HCT116 (cell line): ENCODE data around the gene GPR150.

Experiments used
- EZH2phosphoT487 ChIP-seq: fragments of 200-600 bp; IDR thresholded peaks from 2 replicates; pipeline ENCODE4 v1.6.1; 2018; ENCODE audit warnings: antibody characterized with exemption, borderline replicate concordance
- JUND ChIP-seq: IDR thresholded peaks from 2 replicates; pipeline ENCODE4 v1.6.1; 2012
- POLR2A ChIP-seq: IDR thresholded peaks from 2 replicates; pipeline ENCODE4 v1.7.0; 2011; ENCODE audit warnings: borderline replicate concordance; ENCODE audit not compliant: insufficient read depth, insufficient read length; ENCODE audit errors: extremely low read depth
- POLR2AphosphoS5 ChIP-seq: IDR thresholded peaks from 2 replicates; pipeline ENCODE4 v1.6.1; 2011; ENCODE audit warnings: mild to moderate bottlenecking, low read depth, low read length, moderate library complexity
- RAD21 ChIP-seq: IDR thresholded peaks from 2 replicates; pipeline ENCODE4 v1.6.1; 2012; ENCODE audit warnings: low read depth, mild to moderate bottlenecking
- SP1 ChIP-seq: IDR thresholded peaks from 2 replicates; pipeline ENCODE4 v1.6.1; 2012; ENCODE audit warnings: low read depth
- TCF7L2 ChIP-seq: IDR thresholded peaks from 2 replicates; pipeline ENCODE4 v1.7.0; 2011; ENCODE audit warnings: borderline replicate concordance, inconsistent platforms; ENCODE audit not compliant: insufficient read depth, insufficient read length; ENCODE audit errors: extremely low read depth
- YY1 ChIP-seq: IDR thresholded peaks from 2 replicates; pipeline ENCODE4 v1.6.1; 2011; ENCODE audit warnings: low read length, low read depth, moderate library complexity, mild to moderate bottlenecking; ENCODE audit not compliant: insufficient replicate concordance; ENCODE audit errors: extremely low read depth
- ZFX ChIP-seq: fragments of 450-650 bp; IDR thresholded peaks from 2 replicates; pipeline ENCODE4 v1.6.1; 2017
- ZNF274 ChIP-seq: fragments of 200-500 bp; sonication (Bioruptor generic); IDR thresholded peaks from 2 replicates; pipeline ENCODE4 v1.6.1; 2014; ENCODE audit warnings: mild to moderate bottlenecking, low read depth, low read length, inconsistent platforms
- TF ChIP-seq, protein P1 (sequence below), 3 experiments: fragments of 200-600 bp in 1 of 3; sonication (generic) in 1 of 3; IDR thresholded peaks in 2 of 3; conservative IDR thresholded peaks in 1 of 3; 2 replicates each; pipeline ENCODE4 v1.5.1; 2012 to 2017; ENCODE audit warnings: low read depth in 2 of 3, low read length in 2 of 3, antibody characterized with exemption in 1 of 3, borderline replicate concordance in 1 of 3, control low read depth in 1 of 3, mild to moderate bottlenecking in 1 of 3, mixed read lengths in 1 of 3, mixed run types in 1 of 3, moderate library complexity in 1 of 3; ENCODE audit not compliant: insufficient read depth in 1 of 3
- TF ChIP-seq, protein P2 (sequence below): IDR thresholded peaks from 2 replicates; pipeline ENCODE4 v1.6.1; 2012
- TF ChIP-seq, protein P3 (sequence below): IDR thresholded peaks from 2 replicates; pipeline ENCODE4 v1.6.1; 2011; ENCODE audit warnings: mild to moderate bottlenecking, low read length, moderate library complexity; ENCODE audit not compliant: insufficient replicate concordance; ENCODE audit errors: extremely low read depth
- TF ChIP-seq, protein P4 (sequence below): IDR thresholded peaks from 2 replicates; pipeline ENCODE4 v1.6.1; 2012

DNA sequence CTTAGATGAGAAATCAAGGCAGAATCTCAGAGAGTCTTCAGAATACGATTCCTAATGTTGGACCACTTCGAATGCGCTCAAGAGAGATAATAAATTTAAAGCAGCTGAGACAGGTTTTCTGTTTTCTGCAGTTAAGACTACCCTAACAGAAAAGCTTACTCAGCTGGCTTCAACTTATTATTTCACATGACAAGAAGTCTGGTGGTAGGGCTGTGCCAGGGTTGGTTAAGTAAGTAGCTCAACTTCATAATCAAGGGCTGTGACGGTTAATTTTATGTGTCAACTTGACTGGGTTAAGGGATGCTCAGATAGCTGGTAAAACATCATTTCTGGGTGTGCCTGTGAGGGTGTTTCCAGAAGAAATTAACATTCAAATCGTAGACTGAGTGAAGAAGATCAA, 3.8 kb downstream of the GPR150 start:
- no peak for TF ChIP-seq POLR2AphosphoS5
- no peak for TF ChIP-seq EZH2phosphoT487
- TF ChIP-seq, protein P1, sequence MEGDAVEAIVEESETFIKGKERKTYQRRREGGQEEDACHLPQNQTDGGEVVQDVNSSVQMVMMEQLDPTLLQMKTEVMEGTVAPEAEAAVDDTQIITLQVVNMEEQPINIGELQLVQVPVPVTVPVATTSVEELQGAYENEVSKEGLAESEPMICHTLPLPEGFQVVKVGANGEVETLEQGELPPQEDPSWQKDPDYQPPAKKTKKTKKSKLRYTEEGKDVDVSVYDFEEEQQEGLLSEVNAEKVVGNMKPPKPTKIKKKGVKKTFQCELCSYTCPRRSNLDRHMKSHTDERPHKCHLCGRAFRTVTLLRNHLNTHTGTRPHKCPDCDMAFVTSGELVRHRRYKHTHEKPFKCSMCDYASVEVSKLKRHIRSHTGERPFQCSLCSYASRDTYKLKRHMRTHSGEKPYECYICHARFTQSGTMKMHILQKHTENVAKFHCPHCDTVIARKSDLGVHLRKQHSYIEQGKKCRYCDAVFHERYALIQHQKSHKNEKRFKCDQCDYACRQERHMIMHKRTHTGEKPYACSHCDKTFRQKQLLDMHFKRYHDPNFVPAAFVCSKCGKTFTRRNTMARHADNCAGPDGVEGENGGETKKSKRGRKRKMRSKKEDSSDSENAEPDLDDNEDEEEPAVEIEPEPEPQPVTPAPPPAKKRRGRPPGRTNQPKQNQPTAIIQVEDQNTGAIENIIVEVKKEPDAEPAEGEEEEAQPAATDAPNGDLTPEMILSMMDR (IDR thresholded peaks at IDR 0.05 in 2 of 3, conservative IDR thresholded peaks at IDR 0.05 in 1 of 3; ENCODE audit: borderline replicate concordance in 1 of 3, insufficient read depth in 1 of 3, low read depth in 2 of 3, low read length in 2 of 3), result no peak
- no peak for TF ChIP-seq ZNF274
- TF ChIP-seq JUND, result no peak
- no peak for TF ChIP-seq POLR2A
- TF ChIP-seq RAD21, result no peak
- no peak for TF ChIP-seq YY1
- TF ChIP-seq, protein P2, sequence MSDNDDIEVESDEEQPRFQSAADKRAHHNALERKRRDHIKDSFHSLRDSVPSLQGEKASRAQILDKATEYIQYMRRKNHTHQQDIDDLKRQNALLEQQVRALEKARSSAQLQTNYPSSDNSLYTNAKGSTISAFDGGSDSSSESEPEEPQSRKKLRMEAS, result no peak
- TF ChIP-seq, protein P3, sequence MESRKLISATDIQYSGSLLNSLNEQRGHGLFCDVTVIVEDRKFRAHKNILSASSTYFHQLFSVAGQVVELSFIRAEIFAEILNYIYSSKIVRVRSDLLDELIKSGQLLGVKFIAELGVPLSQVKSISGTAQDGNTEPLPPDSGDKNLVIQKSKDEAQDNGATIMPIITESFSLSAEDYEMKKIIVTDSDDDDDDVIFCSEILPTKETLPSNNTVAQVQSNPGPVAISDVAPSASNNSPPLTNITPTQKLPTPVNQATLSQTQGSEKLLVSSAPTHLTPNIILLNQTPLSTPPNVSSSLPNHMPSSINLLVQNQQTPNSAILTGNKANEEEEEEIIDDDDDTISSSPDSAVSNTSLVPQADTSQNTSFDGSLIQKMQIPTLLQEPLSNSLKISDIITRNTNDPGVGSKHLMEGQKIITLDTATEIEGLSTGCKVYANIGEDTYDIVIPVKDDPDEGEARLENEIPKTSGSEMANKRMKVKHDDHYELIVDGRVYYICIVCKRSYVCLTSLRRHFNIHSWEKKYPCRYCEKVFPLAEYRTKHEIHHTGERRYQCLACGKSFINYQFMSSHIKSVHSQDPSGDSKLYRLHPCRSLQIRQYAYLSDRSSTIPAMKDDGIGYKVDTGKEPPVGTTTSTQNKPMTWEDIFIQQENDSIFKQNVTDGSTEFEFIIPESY, result no peak
- no peak for TF ChIP-seq ZFX
- TF ChIP-seq, protein P4, sequence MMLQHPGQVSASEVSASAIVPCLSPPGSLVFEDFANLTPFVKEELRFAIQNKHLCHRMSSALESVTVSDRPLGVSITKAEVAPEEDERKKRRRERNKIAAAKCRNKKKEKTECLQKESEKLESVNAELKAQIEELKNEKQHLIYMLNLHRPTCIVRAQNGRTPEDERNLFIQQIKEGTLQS, result no peak
- TF ChIP-seq SP1, result no peak
- no peak for TF ChIP-seq TCF7L2
